Breast epithelium (tissue), 4 donors: ENCODE data around the gene HCFC1. TPM values are rescaled to one million over a fixed set of nuclear protein-coding genes. Genes with fewer than 3 reads are reported as not detected.

Source experiments
- DNase-seq, 2 donors: peaks; one replicate each; pipeline ENCODE4 v3.0.0-alpha.2; 2019; ENCODE audit warnings: low spot score in 2 of 2
- H3K27ac ChIP-seq, 2 donors: fragments of 200-600 bp; sonication (generic) in 1 of 2; one replicate each; pipeline ENCODE4 v1.5.1; 2016 to 2019; ENCODE audit warnings: mild to moderate bottlenecking in 1 of 2
- H3K27me3 ChIP-seq, 2 donors: fragments of 200-600 bp; sonication (generic) in 1 of 2; one replicate each; pipeline versions ENCODE4 v1.5.1 to v1.6.0; 2017 to 2019; ENCODE audit warnings: control low read depth in 1 of 2, mild to moderate bottlenecking in 1 of 2
- H3K36me3 ChIP-seq: fragments of 200-600 bp; one replicate; pipeline ENCODE4 v1.5.1; 2019
- H3K4me1 ChIP-seq, 2 donors: fragments of 200-600 bp; sonication (generic); one replicate each; pipeline ENCODE4 v1.5.1; 2016 to 2019; ENCODE audit warnings: control low read depth in 1 of 2
- H3K4me3 ChIP-seq, 3 donors: fragments of 200-600 bp; sonication (generic); 1 replicate in 2 of 3; 2 replicates in 1 of 3; pipeline ENCODE4 v1.5.1; 2016 to 2019; ENCODE audit warnings: mild to moderate bottlenecking in 3 of 3, moderate library complexity in 2 of 3
- H3K9me3 ChIP-seq, 2 donors: fragments of 200-600 bp; sonication (generic) in 1 of 2; one replicate each; pipeline ENCODE4 v1.5.1; 2016 to 2019; ENCODE audit warnings: control low read depth in 1 of 2
- POLR2A ChIP-seq: fragments of 450-650 bp; IDR thresholded peaks from one replicate; pipeline ENCODE4 v1.6.1; 2016; ENCODE audit warnings: antibody characterized with exemption, mild to moderate bottlenecking, moderate library complexity
- POLR2AphosphoS5 ChIP-seq, 3 donors: sonication (generic); formaldehyde crosslinking; IDR thresholded peaks; one replicate each; pipeline ENCODE4 v1.6.1; 2017; ENCODE audit warnings: antibody characterized with exemption in 3 of 3
- intact Hi-C: fragments of 100-400 bp; cut with DNase I; formaldehyde crosslinking; loops from one replicate; pipeline ENCODE4 v1.15.1; 2023; ENCODE audit warnings: low total_unique reads
- total RNA-seq, 3 donors: library from RNA; depleted of rRNA; stranded (reverse); fragments of >200 nt; gene quantifications; one replicate each; pipeline ENCODE4 v1.1.0, GENCODE V29; 2016
- TF ChIP-seq, protein P1 (sequence below), 3 donors: fragments of 450-650 bp; IDR thresholded peaks; one replicate each; pipeline ENCODE4 v1.5.1; 2016 to 2017; ENCODE audit warnings: antibody characterized with exemption in 3 of 3, mild to moderate bottlenecking in 3 of 3, moderate library complexity in 3 of 3

HCFC1 gene
- total RNA-seq, 3 donors from 2014 or later: 20.2 to 23.0 (median 22.6) TPM

DNA sequence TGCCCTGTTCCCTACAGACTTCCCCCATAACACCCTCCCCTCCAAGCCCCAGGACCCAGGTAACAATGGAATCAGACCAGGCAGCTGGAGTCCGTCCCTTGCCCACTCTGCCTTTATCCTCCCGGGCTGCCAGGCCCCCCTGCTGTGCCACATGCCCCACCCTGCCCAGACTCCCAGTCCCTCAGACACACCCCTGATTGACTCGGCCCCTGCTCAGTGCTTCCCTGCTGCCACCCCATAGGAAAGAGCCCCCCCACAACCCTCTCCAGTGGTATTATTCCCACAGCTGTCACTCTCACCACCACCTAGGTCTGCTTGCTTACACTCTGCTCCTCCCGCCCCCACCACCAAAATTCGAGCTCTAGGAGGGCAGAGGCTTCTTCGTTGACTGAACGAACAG lies 32.0 kb downstream of the HCFC1 start:
- no peak for DNase-seq
- Histone ChIP-seq H3K36me3 (no peaks in the 10 kb centered on the region), H3K4me1 (no peaks in the 10 kb centered on the region), H3K9me3 (no peaks in the 10 kb centered on the region), H3K4me3 (no peak overlapping the region), H3K27me3 (peaks cover 0 to 37% of the 10 kb centered on the region in 2 donors), H3K27ac (no peak overlapping the region)
- intact Hi-C loops: no loop called here
- TF ChIP-seq, protein P1, sequence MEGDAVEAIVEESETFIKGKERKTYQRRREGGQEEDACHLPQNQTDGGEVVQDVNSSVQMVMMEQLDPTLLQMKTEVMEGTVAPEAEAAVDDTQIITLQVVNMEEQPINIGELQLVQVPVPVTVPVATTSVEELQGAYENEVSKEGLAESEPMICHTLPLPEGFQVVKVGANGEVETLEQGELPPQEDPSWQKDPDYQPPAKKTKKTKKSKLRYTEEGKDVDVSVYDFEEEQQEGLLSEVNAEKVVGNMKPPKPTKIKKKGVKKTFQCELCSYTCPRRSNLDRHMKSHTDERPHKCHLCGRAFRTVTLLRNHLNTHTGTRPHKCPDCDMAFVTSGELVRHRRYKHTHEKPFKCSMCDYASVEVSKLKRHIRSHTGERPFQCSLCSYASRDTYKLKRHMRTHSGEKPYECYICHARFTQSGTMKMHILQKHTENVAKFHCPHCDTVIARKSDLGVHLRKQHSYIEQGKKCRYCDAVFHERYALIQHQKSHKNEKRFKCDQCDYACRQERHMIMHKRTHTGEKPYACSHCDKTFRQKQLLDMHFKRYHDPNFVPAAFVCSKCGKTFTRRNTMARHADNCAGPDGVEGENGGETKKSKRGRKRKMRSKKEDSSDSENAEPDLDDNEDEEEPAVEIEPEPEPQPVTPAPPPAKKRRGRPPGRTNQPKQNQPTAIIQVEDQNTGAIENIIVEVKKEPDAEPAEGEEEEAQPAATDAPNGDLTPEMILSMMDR (IDR thresholded peaks at IDR 0.05): no peak
- TF ChIP-seq POLR2AphosphoS5 (IDR thresholded peaks at IDR 0.05) (no peak), POLR2A (no peak)

DNA sequence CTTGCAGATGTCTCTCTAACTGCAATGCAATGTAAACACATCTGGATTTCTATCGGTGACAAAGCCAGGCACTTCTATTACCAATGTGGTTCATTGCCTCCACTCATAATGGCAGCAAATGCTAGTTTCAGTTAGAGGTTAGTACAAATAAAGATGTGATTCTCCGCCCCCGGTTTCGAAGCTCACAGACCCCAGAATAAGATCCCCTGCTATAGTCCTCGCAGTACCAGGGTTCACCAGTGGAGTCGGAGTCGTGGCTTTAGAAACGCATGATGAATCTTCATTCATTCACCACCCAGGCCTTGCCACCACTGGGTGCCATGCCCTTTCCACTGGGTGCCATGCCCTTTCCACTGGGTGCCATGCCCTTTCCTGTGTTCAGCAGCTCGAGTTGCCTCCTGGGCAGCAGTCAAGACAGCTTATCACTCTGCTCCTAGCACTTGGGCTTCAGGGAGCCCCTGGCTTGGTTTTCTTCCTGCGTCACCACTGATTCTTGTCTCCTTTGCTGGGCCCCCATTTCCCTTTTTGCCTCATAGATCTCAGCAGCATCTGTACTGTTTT lies 33.3 kb downstream of the HCFC1 start:
- Histone ChIP-seq H3K27ac (no peak overlapping the region), H3K27me3 (peaks cover 0 to 35% of the 10 kb centered on the region in 2 donors), H3K4me3 (no peak overlapping the region), H3K9me3 (no peaks in the 10 kb centered on the region), H3K4me1 (no peaks in the 10 kb centered on the region), H3K36me3 (no peaks in the 10 kb centered on the region)
- intact Hi-C loops: no loop called here
- TF ChIP-seq, protein P1 (IDR thresholded peaks at IDR 0.05): peak in 1 of 3 donors; percentile 20
- TF ChIP-seq POLR2A: no peak
- no peak for DNase-seq

DNA sequence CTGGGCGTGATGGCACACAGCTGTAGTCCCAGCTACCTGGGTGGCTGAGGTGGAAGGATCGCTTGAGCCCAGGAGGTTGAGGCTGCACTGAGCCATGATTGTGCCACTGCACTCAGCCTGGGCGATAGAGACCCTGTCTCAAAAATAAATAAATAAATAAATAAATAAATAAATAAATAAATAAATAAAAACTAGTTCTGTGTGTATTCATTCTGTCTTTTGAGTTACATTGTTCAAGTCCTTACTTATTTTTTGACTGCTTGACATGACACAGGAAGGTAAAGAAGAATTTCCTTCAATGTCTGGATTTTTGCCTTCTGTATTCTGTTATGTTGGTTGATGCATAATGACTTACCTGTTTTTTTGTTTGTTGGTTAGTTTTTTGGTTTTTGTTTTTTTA lies 34.6 kb downstream of the HCFC1 start:
- H3K4me3 ChIP-seq: no peak overlapping the region
- no peaks in the 10 kb centered on the region for H3K36me3 ChIP-seq
- peaks cover 0 to 29% of the 10 kb centered on the region in 2 donors for H3K27me3 ChIP-seq
- no peak for DNase-seq
- intact Hi-C loops: no loop called here
- H3K9me3 ChIP-seq: no peaks in the 10 kb centered on the region
- TF ChIP-seq, protein P1 (IDR thresholded peaks at IDR 0.05): no peak
- TF ChIP-seq POLR2AphosphoS5 (IDR thresholded peaks at IDR 0.05): no peak
- TF ChIP-seq POLR2A: no peak
- no peaks in the 10 kb centered on the region for H3K4me1 ChIP-seq
- no peak overlapping the region for H3K27ac ChIP-seq

DNA sequence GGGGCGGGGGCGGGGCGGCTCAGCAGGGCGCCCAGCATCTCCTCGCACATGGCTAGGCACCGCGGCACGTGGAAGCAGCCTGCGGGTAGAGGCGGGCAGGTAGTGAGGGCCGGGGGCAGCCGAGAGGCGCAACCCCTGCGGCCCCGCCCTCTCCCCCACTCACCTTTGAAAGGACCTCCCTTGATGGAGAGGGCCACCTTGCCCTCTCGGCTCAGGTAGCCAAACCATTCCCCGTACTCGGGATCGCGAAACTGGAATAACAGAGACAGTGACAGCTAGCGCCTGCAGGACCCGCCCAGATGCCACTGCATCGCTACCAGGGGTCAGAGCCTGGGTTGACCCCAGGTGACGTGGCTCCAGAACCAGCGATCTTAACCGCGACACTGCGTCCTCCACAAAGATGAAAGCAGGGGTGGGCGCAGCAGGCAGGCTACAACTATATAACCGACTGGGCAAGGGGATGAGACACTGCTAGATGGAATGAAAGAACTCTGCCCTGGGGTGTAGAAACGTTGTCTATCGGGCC lies 36.2 kb downstream of the HCFC1 start:
- H3K4me1 ChIP-seq: no peaks in the 10 kb centered on the region
- DNase-seq: no peak
- no peaks in the 10 kb centered on the region for H3K36me3 ChIP-seq
- H3K27ac ChIP-seq: peak overlapping the region in 1 of 2 donors; percentile 52
- no peak for TF ChIP-seq POLR2AphosphoS5 (IDR thresholded peaks at IDR 0.05)
- no peak for TF ChIP-seq POLR2A
- TF ChIP-seq, protein P1 (IDR thresholded peaks at IDR 0.05): no peak
- intact Hi-C loops: no loop called here
- H3K4me3 ChIP-seq: peak overlapping the region; percentile 31 to 88 (median 63)
- peaks cover 0 to 25% of the 10 kb centered on the region in 2 donors for H3K27me3 ChIP-seq
- H3K9me3 ChIP-seq: no peaks in the 10 kb centered on the region

DNA sequence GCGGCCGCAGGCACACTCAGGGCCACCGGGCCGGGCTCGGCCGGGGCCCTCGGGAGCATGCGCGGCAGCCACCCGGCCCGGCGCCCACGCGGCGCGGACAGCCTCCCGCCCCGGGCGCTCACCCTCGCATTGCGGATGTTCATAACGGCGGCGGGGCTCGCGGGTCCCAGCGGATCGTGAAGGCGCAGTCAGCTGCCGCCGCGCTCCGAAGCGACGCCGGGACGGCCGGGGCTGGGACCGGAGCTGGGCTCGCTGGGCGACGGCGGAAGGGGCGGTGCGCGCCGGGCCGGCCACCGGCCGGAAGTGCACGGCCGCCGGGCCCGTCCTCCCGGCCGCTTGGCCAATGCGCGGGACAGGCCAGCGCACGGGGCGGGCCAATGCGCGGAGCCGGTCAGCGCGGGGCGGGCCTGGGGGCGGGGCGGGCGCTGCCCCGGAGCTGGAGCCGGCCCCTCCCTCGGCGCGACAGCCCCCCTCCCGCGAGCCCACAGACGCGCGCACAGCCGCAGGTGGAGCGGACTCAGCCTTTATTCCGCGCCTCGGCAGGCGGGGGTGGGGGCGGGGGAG lies 36.8 kb downstream of the HCFC1 start, which contains the start of gene NAA10:
Gene NAA10 (minus strand): TSS at position 276 of the 564 bp plus-strand sequence. CDS start 133 bp downstream, at position 143.
- H3K27ac ChIP-seq: peak within 1 kb of the TSS in 1 of 2 donors; percentile 52
- peak within 1 kb of the TSS; percentile 62 to 88 (median 63) for H3K4me3 ChIP-seq
- H3K9me3 ChIP-seq: no peaks in the 10 kb centered on the region
- H3K27me3 ChIP-seq: peaks cover 0 to 19% of the 10 kb centered on the region in 2 donors
- H3K4me1 ChIP-seq: no peaks in the 10 kb centered on the region
- TF ChIP-seq POLR2A (no peak), POLR2AphosphoS5 (IDR thresholded peaks at IDR 0.05) (peak in 1 of 3 donors; percentile 19)
- intact Hi-C loops: no loop called here
- peak; percentile 55 to 63 for DNase-seq
- H3K36me3 ChIP-seq: no peaks in the 10 kb centered on the region
